Left forelimb (tissue), 1 donor: Measurements from ENCODE around the gene ANKRD11.
"Not testable (repeated sequence)": the region's sequence is repeated elsewhere in the genome, so short reads cannot be mapped to it uniquely, and the experiment has no call there.

ENCODE experiments used
- DNase-seq: peaks from one replicate; pipeline ENCODE4 v3.0.0-alpha.2; 2018; ENCODE audit warnings: low spot score

Gene ANKRD11

DNA sequence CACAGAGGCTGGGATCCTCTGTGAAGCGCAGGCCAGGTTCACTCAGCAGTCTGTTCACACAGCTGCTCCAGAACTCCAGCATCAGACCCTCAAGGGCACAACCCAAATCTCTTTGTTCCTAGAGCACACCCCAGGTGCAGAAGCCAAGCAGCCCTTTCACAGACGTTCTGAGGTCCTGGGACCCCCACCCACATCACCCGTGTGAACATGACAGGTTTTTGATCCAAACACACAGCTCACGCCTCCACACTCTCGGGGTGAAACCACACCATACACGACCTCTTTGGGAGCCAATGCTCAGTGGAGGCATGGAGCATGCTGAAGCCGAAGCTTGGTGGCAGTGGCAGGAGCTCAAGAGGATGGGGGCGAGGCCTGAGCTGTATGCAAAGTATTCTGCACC lies 175.5 kb downstream of the ANKRD11 start:
- no peak for DNase-seq

DNA sequence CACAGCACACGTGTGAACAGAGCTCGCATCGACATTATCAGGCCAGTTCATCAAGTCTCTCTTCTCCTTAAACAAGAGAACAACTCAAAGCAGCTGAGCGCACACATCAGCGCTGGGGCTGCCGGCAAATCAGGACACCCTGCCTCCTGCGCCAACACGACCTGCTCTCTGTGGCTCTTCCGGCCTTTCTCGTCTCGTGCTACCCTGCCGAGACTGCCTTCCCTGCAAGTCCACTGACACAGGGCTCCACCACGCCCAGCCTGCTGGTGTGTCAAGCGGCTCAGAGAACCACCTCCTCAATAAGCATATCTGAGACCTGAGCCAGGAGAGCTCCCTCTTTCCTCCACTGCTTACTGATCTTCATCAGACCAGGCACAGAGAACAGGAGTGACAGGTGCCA lies 176.0 kb downstream of the ANKRD11 start:
- no peak for DNase-seq

DNA sequence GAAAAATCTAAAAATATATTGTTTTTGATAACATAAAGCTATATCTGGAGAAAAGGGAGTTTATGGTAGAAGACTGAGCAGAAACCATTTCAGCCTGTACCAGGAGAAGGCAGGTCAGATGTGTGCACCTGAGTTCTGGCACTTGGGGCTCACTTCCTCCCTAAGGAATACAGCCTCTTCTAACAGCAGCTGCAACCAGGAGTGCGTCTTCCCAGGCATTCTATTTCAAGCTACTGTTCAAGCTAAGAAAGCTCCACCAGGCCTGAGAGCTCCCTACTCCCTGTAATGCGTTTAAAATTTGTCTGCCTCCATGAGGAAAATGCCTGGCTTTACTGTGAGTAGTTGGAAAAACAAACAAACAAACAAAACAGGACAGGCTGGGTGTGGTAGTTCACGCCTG lies 176.8 kb downstream of the ANKRD11 start:
- no peak for DNase-seq

DNA sequence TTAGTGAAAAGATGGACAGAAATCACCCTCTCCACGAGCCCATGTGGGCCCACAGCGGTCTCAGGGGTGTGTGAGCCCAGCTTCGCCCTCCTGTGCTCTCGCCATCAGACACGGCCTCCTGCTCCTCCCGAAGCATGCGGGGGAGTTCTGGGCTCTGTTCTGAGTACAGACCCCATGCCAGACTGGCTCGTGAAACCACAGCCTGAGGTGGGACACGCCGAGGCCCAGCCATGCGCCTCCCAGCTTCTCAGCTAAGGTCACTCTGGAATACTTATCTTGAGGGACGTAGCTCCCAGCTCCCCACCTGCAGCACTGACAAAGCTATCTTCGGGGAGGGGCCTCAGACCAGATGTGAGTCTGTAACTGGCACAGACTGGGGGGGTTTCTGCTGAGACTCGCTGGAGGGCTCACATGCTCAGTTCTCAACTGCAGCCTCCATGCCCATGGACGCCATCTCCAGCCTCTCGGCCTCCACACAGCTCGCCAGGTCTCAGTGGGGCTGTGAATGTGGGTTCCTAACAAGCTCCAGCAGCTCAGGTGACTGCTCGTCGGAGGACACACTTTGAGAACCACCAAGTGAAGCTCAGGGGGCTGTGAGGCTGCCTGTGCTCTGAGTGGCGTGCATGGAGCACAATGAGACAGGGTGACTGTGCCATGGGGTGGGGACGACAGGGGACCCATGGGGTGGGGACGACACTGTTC lies 177.6 kb downstream of the ANKRD11 start:
- no peak for DNase-seq

DNA sequence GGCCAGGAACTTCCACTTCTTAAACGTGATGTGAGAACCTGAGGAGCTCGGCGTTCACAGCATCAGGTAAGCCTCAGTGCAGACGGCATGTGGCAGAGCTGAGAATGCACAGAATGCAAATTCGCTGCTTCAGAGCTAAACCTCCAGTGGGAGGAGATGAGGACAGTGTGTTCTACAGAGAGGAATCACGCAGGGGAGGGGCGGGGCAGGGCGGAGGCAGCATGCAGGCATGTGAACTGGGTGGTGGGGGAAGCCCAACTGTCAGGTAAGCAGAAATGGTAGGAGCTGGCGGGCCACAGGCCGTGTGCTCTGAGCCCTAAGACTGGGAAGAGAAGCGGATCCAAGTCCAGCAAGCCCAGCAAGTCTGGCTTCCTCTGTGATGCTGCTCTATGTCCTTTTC lies 178.2 kb downstream of the ANKRD11 start:
- DNase-seq: no peak

DNA sequence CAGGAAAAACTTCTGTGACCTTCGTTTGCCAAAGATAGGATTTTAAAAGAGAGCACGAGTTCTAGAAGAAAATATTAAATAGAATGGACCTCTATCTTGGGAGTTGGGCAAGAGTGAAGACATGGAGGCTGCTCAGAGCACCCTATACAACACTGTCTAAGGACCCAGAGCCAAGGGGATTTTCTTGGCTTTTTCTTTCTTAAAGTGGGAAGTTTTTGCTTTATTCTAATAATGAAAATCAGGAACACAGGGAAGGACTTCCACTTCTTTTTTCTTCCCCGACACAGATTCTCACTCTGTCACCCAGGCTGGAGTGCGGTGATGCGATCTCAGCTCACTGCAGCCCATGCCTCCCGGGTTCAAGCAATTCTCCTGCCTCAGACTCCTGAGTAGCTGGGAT lies 178.7 kb downstream of the ANKRD11 start:
- DNase-seq: no peak

DNA sequence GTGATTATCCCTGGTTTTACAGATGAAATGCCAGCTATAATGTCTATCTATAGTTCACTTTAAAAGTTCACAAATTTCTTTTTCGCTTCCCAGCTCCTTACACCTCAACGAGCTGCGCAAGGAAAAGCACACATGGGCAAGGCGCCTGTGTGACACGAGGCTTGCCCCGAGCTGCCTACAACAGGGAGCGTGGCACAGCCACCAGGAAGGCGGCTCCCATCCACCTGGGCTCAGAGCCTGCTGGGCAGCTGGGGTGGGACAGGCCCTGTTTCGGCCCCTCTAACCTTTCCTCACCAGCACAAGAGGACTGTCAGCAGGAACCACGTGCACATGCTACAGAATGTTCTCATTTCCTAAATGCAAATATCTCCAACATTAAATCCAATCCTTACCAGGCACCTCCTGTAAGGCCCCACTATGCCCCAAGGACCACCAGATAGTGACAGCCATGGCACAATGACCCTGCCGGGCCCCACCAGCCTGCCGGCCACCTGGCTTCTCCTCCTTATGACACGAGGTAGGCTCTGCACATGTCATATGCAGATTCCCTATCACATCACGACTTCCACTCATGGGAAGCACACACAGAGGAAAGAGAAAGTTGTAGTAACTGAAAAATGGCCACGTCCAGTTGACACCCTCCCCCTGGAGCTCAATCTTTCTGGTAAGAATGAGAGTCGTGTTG lies 180.8 kb downstream of the ANKRD11 start:
- DNase-seq: no peak

DNA sequence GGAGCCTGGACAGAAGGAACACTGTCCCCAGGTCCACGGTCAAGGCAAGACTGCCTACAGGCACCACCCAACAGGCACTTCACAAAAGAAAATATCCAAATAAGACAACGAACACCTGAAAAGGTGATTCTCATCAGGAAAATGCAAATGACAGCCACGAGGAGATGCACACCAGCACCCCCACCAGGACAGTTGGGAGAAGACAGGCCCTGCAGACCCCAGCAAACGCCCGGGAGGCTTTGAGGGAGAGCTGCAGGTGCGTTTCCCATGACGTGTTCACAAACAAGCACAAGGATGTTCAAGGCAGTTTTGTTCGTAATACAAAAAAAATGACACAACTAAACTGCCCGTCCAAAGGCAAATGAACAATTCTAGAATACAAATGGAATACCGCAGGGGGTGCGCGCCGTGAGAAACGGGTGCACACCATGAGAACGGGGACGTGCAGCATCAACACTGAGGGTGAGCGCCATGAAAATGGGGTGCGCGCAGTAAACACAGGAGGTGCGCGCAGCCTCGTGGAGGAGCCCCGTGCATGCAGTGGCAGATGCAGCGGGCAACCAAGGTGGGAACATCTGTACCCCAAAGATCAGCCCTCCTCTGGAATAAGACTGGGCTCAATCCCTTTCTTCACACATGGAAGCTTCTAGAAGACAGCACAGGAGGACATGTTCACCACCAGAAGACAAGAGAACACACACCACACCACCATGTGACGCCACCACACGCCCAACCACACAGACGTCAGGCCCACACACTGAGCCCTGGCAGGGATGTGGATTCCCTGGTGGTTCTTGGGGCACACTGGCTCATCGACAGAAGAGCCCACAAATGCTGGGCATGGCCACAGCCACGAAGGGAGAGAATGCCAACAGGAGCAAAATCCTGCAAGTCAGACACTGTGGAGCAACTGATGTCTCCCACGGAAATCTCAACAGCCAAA lies 181.7 kb downstream of the ANKRD11 start:
- DNase-seq: no peak

DNA sequence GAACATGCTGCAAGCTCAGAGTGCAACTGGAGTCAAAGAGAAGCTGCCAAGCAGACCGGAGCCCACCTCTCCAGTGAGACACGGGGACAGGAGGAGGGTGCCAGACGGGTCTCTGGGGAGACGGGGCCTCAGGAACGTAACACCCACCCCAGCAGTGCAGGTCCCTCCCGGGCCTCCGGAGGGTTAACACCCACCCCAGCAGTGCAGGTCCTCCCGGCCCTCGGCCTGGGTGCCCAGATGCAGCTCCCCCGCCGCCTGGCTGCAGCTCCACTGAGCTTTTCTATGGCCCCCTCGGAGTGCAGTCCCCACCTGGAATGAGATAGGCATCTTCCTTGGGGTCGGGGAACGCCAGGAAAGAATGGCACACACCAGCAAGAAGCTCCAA lies 182.9 kb downstream of the ANKRD11 start:
- no peak for DNase-seq

DNA sequence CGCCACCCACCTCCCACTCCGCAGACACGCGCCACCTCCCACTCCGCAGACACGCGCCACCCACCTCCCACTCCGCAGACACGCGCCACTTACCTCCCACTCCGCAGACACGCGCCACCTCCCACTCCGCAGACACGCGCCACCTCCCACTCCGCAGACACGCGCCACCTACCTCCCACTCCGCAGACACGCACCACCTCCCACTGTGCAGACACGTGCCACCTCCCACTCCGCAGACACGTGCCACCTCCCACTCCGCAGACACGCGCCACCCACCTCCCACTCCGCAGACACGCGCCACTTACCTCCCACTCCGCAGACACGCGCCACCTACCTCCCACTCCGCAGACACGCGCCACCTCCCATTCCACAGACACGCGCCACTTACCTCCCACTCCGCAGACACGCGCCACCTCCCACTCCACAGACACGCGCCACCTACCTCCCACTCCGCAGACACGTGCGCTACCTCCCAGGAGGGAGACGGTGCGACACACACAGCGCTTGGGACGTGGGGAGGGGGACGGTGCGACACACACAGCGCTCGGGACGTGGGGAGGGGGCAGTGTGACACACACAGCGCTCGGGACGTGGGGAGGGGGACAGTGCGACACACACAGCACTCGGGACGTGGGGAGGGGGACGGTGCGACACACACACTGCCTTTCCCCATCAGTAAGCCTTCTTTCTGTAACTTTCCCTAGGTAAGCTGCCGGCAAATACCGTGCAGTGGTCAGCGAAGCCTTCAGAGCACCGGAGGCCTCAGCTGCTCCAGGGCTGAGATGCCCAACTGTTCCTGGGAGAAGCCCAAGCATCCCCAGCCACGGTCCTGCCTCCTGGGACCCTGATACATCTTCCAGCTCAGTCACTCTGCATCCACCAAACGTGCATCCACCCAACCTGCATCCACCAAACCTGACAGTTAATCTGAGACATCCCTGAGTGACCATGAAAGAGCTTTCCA lies 183.6 kb downstream of the ANKRD11 start:
- DNase-seq: not testable (repeated sequence)

DNA sequence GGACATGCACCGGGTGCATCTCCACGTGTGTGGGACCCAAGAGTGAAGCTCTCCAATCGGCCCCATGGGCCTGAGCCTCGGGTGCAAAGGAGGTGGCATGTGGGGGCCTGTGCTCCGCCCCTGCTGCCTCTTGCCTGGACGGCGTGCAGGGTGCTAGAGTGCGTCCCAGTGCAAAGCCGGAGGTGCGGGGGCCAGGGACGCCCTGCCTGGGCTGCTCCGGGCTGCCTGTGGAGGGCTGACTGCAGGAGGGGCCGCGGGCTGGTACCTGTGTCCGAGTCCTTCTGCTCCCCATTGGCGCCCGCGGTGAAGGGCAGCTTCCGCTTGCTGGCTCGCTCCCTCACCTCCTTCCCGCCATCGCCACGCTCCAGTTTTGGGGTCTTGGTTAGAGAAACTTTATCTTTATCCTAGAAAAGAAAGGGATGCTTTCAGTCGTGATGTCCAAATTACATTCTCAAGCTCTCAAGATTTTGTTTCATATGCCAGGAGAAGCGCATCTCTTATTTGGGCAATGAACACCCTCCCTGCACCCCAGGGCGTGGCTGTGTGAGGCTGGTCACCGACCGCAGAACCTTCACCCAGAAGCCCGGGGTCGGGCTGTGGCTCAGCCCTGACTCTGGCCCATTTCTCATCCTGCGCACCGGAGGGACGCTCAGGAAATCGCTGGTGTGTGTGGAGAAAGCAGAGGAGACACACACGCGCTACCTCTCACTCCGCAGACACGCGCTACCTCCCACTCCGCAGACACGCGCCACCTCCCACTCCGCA lies 185.2 kb downstream of the ANKRD11 start:
- no peak for DNase-seq

DNA sequence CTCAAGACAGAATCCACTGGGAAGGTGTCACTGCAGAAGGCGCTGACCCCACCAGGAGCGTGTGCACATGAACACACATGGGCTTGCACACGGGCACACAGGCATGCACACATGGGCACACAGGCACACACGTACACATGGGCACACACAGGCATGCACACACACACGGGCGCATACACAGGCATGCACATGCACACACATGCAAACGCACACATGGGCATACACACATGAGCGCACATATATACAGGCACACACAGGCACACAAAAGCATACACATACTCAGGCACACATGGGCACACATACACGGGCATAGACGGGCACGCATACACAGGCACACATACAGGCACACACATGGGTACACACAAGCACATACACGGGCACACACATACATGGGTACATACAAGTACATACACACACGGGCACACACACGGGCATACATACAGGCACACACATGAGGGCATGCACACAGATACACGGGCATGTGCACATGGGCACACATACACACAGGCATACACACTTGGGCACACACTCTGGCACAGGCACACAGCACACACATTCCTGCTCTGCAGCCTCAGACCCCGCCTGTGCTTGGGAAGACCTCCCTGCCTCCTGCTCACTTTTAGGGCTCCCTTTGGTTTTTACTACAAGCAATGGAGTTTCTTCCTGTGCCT lies 186.0 kb downstream of the ANKRD11 start:
- no peak for DNase-seq

DNA sequence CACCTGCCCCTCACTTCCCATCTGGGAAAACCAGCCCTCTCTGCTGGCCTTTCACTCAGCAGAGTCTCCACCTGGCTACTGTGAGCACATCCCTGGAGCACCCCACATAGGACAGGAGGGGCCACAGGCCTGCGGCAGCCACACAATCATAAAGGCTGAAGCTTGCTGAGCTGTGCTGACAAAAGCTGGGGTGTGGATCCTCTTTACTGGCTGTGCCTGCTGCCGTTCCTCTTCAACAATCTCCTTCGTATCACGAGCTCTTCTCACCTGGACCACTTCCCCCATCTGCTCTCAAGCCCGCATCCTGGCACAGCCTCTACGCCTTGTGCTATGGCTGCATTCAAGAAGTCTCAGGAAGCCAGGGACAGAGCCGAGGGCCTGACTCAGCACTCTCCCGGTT lies 186.7 kb downstream of the ANKRD11 start:
- DNase-seq: no peak

DNA sequence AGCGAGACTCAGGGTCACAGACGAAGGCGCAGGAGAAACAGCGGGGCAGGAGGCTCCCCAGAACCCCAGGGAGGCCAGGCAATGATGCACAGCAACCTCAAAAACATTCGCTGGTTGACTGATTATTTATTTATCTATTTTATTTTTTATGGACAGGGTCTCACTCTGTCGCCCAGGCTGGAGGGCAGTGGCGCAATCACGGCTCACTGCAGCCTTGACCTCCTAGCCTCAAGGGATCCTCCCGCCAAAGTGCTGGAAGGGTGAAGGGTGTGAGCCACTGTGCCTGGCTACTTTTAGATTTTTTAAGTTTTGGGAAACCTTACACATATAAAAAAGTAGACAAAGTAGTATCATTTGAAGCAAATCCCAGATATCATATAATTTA lies 189.4 kb downstream of the ANKRD11 start:
- DNase-seq: no peak

DNA sequence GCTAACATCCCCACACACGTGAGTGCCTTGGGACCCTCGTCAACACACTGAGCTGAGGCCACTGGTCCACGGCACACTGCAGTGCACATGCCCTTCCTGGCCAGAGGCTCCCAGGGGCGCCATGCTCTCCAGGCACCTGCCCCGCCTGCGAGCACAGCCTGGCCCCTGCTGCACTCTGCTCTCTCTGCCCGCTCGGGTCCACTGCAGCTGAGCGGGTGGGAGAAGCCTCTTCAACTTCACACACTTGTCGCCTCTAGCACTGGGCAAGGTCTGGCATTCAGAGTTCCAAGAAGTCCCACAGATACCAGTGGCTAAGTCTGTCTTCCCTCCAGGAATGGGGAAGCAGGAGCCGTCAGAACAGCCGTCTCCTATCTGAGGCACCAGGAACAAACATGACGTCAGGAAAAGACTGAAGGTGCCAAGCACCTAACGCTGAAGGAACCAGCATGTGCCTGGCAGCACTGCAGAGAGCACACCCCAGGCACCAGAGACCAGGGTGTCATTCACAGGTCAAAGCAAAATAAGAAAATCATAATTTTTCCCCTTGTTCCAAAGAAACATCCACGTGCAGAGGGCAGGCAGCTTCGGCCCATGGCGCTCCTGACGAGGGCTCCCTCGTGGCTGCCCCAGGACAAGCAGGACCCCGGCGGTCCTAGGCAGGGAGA lies 189.9 kb downstream of the ANKRD11 start:
- no peak for DNase-seq

DNA sequence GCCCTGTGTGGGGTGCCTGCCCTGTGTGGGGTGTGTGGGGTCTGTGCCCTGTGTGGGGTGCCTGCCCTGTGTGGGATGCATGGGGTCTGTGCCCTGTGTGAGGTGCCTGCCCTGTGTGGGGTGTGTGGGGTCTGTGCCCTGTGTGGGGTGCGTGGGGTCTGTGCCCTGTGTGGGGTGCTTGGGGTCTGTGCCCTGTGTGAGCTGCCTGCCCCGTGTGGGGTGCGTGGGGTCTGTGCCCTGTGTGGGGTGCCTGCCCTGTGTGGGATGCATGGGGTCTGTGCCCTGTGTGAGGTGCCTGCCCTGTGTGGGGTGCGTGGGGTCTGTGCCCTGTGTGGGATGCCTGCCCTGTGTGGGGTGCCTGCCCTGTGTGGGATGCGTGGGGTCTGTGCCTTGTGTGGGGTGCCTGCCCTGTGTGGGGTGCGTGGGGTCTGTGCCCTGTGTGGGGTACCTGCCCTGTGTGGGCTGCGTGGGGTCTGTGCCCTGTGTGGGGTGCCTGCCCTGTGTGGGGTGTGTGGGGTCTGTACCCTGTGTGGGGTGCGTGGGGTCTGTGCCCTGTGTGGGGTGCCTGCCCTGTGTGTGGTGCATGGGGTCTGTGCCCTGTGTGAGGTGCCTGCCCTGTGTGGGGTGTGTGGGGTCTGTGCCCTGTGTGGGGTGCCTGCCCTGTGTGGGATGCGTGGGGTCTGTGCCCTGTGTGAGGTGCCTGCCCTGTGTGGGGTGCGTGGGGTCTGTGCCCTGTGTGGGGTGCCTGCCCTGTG lies 190.8 kb downstream of the ANKRD11 start:
- DNase-seq: not testable (repeated sequence)

DNA sequence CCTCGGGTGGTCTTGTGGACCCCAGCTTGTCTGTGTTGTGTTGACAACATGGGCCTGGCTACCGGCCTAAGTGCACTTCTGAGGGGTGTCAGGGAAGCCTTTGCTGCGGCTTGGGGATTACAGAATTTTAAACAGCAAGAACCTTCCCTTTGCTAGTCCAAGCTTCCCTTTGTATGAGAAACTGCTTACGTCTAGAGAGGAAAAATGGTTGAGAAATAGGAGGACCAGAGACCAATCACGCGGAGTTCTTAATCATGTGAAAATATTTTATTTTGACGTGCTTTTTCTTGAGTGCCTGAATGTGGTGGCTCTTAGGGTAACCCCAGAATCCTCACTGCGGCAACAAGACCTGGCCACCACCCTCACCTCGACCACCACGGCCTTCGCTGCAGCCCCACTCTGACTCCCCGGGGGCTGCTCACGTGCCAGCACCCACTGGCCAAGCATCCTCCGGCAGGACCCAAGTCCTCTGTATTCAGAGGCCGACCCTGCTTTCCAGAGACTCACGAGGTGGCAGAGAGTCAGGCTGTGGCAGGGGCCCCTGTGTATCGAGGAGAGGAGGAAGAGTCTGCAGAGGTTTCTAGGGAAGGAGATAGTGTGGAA lies 191.6 kb downstream of the ANKRD11 start:
- DNase-seq: no peak

DNA sequence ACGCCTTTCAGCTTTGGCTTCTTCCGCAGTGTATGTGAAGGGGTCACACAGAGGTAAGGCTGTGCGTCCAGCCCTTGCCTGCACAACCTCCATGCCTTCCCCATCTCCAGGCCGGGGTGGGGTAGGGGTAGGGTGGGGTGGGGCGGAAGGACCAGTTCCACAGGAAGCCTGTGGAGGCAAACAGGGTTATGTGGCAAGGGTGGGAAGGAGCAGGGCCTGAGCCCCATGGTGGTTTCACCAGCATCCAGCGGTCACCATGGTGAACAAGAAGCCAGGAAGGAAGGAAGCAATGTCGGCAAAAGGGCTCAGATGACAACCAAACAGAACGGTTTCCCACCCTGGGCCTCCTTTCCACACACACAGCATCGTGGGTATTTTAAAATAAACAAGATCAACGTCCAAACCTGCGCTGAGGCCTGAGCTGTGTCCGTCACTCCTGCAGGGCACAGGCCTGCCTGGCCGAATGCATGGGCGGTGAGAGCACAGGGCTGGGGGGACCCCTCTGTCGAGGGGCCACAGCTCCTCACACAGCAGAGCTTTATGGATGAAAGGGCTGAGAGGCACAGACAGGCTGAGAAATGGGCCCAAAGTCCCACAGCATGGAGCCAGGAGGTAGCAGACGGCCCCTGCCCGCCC lies 192.3 kb downstream of the ANKRD11 start:
- no peak for DNase-seq
